Thyroid gland (tissue), 4 donors: ENCODE results near the gene C3AR1.

Experiments used
- POLR2A ChIP-seq, 2 donors: fragments of 450-650 bp; IDR thresholded peaks; one replicate each; pipeline ENCODE4 v1.6.1; 2017; ENCODE audit warnings: antibody characterized with exemption in 2 of 2, mild to moderate bottlenecking in 2 of 2, moderate library complexity in 1 of 2
- TF ChIP-seq, protein P1 (sequence below), 6 experiments: fragments of 200-600 bp in 3 of 6; fragments of 450-650 bp in 3 of 6; sonication (generic) in 3 of 6; IDR thresholded peaks; one replicate each; pipeline ENCODE4 v1.5.1; 2016 to 2019; ENCODE audit warnings: antibody characterized with exemption in 6 of 6, mild to moderate bottlenecking in 2 of 6, inconsistent platforms in 1 of 6, moderate library complexity in 1 of 6

- TF ChIP-seq, protein P1, sequence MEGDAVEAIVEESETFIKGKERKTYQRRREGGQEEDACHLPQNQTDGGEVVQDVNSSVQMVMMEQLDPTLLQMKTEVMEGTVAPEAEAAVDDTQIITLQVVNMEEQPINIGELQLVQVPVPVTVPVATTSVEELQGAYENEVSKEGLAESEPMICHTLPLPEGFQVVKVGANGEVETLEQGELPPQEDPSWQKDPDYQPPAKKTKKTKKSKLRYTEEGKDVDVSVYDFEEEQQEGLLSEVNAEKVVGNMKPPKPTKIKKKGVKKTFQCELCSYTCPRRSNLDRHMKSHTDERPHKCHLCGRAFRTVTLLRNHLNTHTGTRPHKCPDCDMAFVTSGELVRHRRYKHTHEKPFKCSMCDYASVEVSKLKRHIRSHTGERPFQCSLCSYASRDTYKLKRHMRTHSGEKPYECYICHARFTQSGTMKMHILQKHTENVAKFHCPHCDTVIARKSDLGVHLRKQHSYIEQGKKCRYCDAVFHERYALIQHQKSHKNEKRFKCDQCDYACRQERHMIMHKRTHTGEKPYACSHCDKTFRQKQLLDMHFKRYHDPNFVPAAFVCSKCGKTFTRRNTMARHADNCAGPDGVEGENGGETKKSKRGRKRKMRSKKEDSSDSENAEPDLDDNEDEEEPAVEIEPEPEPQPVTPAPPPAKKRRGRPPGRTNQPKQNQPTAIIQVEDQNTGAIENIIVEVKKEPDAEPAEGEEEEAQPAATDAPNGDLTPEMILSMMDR (IDR thresholded peaks at IDR 0.05) = no peak
- no peak for TF ChIP-seq POLR2A (IDR thresholded peaks at IDR 0.05)
Measured at GRCh38 chr12:8057306-8057705, 8.9 kb downstream of the C3AR1 start.
